ENCODE measurements around the gene RBMX. TPM values are rescaled to one million over a fixed set of nuclear protein-coding genes. Genes with fewer than 3 reads are reported as not detected.

Gene RBMX
- total RNA-seq, 2 experiments from 2014 or later = 310 to 317 TPM

DNA sequence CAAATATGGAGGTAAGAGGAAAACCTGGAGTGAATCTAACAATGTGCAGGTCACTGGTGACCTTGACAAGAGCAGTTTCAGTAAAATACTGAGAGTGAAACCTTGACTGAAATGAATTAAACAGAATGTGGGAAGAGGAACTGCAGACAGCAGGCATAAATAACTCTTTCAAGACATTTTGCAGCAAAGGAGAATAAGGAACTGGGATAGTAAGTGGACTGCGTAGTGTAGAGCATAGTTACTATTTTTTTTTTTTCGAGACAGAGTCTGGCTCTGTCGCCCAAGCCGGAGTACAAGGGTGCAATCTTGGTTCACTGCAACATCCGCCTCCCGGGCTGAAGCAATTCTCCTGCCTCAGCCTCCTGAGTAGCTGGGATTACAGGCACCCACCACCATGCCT is 24.0 kb downstream of the RBMX start:
- Mint-ChIP-seq H3K4me3 (no peak overlapping the region), H3K4me1 (ENCODE audit: low read depth) (peaks cover 17% of the 10 kb centered on the region), H3K9me3 (no peaks in the 10 kb centered on the region), H3K36me3 (ENCODE audit: low read depth) (peaks cover 59% of the 10 kb centered on the region), H3K27me3 (no peaks in the 10 kb centered on the region), H3K27ac (no peak overlapping the region)
- Histone ChIP-seq H3K36me3 (ENCODE audit: insufficient read depth, low read length) (peaks cover 10% of the 10 kb centered on the region), H3K27ac (ENCODE audit: low read depth in 1 of 2, low read length in 2 of 2) (no peak overlapping the region), H3K4me1 (ENCODE audit: insufficient read depth, low read length) (no peaks in the 10 kb centered on the region), H3K9me3 (ENCODE audit: control insufficient read depth in 1 of 2, insufficient read depth in 1 of 2, low read length in 2 of 2) (no peaks in the 10 kb centered on the region), H3K27me3 (ENCODE audit: control insufficient read depth in 1 of 2, insufficient read depth in 2 of 2, low read length in 2 of 2) (no peaks in the 10 kb centered on the region), H3K4me3 (ENCODE audit: low read length) (no peak overlapping the region)
- ATAC-seq (ENCODE audit: poor library complexity) (no peak), DNase-seq (no peak)
- CTCF ChIA-PET = no interaction called here
- intact Hi-C loops (cut with DNase I, micrococcal nuclease) = loop anchor here in 1 of 2 experiments (5.0 kb wide), 1 partner anchor 49 kb away; no protein-coding TSS in a partner anchor
- POLR2A ChIA-PET = no interaction called here
- TF ChIP-seq, protein P1, sequence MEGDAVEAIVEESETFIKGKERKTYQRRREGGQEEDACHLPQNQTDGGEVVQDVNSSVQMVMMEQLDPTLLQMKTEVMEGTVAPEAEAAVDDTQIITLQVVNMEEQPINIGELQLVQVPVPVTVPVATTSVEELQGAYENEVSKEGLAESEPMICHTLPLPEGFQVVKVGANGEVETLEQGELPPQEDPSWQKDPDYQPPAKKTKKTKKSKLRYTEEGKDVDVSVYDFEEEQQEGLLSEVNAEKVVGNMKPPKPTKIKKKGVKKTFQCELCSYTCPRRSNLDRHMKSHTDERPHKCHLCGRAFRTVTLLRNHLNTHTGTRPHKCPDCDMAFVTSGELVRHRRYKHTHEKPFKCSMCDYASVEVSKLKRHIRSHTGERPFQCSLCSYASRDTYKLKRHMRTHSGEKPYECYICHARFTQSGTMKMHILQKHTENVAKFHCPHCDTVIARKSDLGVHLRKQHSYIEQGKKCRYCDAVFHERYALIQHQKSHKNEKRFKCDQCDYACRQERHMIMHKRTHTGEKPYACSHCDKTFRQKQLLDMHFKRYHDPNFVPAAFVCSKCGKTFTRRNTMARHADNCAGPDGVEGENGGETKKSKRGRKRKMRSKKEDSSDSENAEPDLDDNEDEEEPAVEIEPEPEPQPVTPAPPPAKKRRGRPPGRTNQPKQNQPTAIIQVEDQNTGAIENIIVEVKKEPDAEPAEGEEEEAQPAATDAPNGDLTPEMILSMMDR (IDR thresholded peaks at IDR 0.05) = no peak

DNA sequence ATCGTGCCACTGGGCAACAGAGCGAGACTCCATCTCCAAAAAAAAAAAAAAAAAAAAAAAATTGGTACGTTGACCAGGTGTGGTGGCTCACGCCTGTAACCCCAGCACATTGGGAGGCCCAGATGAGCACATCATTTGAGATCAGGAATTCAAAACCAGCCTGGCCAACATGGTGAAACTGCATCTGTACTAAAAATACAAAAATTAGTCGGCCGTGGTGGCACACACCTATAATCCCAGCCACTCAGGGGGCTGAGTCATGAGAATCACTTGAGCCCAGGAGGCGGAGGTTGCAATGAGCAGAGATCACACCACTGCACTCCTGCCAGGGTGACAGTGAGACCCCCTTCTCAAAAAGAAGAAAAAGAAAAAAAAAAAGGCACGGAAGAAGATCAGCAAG is 24.5 kb downstream of the RBMX start:
- H3K27me3 Mint-ChIP-seq = no peaks in the 10 kb centered on the region
- H3K27me3 ChIP-seq (ENCODE audit: control insufficient read depth in 1 of 2, insufficient read depth in 2 of 2, low read length in 2 of 2) = no peaks in the 10 kb centered on the region
- CTCF ChIA-PET = no interaction called here
- intact Hi-C loops (cut with DNase I, micrococcal nuclease) = loop anchor here in 1 of 2 experiments (5.0 kb wide), 1 partner anchor 49 kb away; no protein-coding TSS in a partner anchor
- H3K27ac Mint-ChIP-seq = no peak overlapping the region
- no peak for ATAC-seq (ENCODE audit: poor library complexity)
- no peaks in the 10 kb centered on the region for H3K4me1 ChIP-seq (ENCODE audit: insufficient read depth, low read length)
- no peak overlapping the region for H3K4me3 Mint-ChIP-seq
- peaks cover 17% of the 10 kb centered on the region for H3K4me1 Mint-ChIP-seq (ENCODE audit: low read depth)
- POLR2A ChIA-PET = no interaction called here
- peaks cover 57% of the 10 kb centered on the region for H3K36me3 Mint-ChIP-seq (ENCODE audit: low read depth)
- peaks cover 7% of the 10 kb centered on the region for H3K36me3 ChIP-seq (ENCODE audit: insufficient read depth, low read length)
- H3K4me3 ChIP-seq (ENCODE audit: low read length) = no peak overlapping the region
- H3K9me3 ChIP-seq (ENCODE audit: control insufficient read depth in 1 of 2, insufficient read depth in 1 of 2, low read length in 2 of 2) = no peaks in the 10 kb centered on the region
- no peak overlapping the region for H3K27ac ChIP-seq (ENCODE audit: low read depth in 1 of 2, low read length in 2 of 2)
- TF ChIP-seq, protein P1 (IDR thresholded peaks at IDR 0.05) = no peak
- no peaks in the 10 kb centered on the region for H3K9me3 Mint-ChIP-seq
- DNase-seq = no peak

DNA sequence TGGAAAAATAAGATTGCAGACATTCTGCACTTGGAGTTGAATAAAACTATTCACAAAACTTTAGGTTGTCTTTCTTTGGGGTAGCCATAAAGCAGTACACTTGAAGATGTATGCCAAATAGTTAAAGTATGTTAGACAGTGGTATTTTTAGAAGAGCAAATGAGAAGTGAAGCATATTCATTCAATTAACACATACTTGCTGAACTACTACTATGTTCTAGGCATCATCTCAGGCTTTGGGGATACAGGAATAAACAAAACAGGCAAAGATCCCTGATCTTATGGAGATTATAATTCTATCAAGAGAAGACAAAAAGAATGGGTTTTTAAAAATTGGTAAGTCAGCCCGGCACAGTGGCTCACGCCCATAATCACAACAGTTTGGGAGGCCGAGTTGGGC is 29.0 kb downstream of the RBMX start:
- DNase-seq = no peak
- ChIA-PET CTCF (no interaction called here), POLR2A (no interaction called here)
- Histone ChIP-seq H3K36me3 (ENCODE audit: insufficient read depth, low read length) (peaks cover 12% of the 10 kb centered on the region), H3K27me3 (ENCODE audit: control insufficient read depth in 1 of 2, insufficient read depth in 2 of 2, low read length in 2 of 2) (no peaks in the 10 kb centered on the region), H3K4me1 (ENCODE audit: insufficient read depth, low read length) (no peaks in the 10 kb centered on the region), H3K4me3 (ENCODE audit: low read length) (no peak overlapping the region), H3K9me3 (ENCODE audit: control insufficient read depth in 1 of 2, insufficient read depth in 1 of 2, low read length in 2 of 2) (no peaks in the 10 kb centered on the region), H3K27ac (ENCODE audit: low read depth in 1 of 2, low read length in 2 of 2) (no peak overlapping the region)
- peaks cover 7% of the 10 kb centered on the region for H3K4me1 Mint-ChIP-seq (ENCODE audit: low read depth)
- H3K27me3 Mint-ChIP-seq = no peaks in the 10 kb centered on the region
- no peaks in the 10 kb centered on the region for H3K9me3 Mint-ChIP-seq
- peaks cover 50% of the 10 kb centered on the region for H3K36me3 Mint-ChIP-seq (ENCODE audit: low read depth)
- no peak overlapping the region for H3K27ac Mint-ChIP-seq
- ATAC-seq (ENCODE audit: poor library complexity) = no peak
- intact Hi-C loops (cut with DNase I, micrococcal nuclease) = no loop called here
- TF ChIP-seq, protein P1 (IDR thresholded peaks at IDR 0.05) = no peak
- no peak overlapping the region for H3K4me3 Mint-ChIP-seq

Measured in CD4-positive, alpha-beta T cell (primary cell).